ENCODE measurements around the gene GGT1.

Gene GGT1

DNA sequence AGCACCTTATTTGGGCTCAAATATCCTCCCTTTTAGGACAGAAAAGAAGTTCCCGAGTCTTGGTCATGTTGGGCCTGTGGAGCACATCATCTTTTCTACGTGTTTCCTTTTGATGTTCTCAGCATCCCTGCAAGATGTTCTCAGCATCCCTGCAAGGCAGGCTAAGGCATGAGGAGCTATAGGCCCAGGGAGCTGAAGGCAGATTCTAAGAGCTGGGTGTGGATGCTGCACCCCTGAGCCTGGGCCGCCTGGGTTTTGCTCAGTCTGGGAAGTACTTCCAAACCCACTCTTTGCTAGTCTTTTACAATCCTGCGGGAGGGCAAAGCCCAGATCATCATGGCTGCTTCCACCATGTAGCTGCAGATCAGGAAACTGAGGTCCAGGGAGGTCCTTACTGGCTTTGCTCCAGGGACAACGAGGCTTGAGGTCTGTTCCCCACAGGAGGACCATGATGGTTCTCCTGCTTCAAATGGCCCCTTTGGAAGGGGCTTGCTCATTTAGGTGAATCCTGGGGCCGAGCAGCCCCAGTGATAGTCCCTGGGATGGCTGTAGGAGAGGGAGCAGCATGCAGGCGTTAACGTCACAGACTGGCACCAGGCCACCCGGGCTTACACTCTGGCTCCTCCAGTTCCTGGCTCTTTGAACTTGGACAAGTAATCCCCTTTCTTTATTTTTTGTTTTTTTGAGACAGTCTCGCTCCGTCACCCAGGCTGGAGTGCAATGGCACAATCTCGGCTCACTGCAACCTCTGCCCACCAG lies 20.8 kb upstream of the GGT1 start:
- Histone ChIP-seq H3K9ac (ENCODE audit: low read depth, low read length, poor library complexity, severe bottlenecking) (no peak overlapping the region), H4K20me1 (ENCODE audit: insufficient read depth, low read length, poor library complexity, severe bottlenecking) (no peaks in the 10 kb centered on the region), H3K27me3 (ENCODE audit: insufficient read depth, low read length, poor library complexity, severe bottlenecking) (no peaks in the 10 kb centered on the region), H3K4me3 (ENCODE audit: low read length, poor library complexity, severe bottlenecking) (no peak overlapping the region), H3K79me2 (ENCODE audit: insufficient read depth, low read length) (no peaks in the 10 kb centered on the region), H3K4me2 (ENCODE audit: low read depth, low read length, poor library complexity, severe bottlenecking) (no peak overlapping the region), H3K36me3 (ENCODE audit: insufficient read depth, low read length) (no peaks in the 10 kb centered on the region; the same call in 1 of the 2 replicates), H3K4me1 (ENCODE audit: insufficient read depth, low read length, poor library complexity, severe bottlenecking) (no peaks in the 10 kb centered on the region), H2AFZ (ENCODE audit: low read length) (no peak overlapping the region), H3F3A (ENCODE audit: low read depth) (no peaks in the 10 kb centered on the region), H3K9me3 (ENCODE audit: insufficient read depth, low read depth, low read length) (no peaks in the 10 kb centered on the region), H3K9me2 (replicated peaks; ENCODE audit: low read depth, low read length) (no peaks in the 10 kb centered on the region)
- no peak for TF ChIP-seq EZH2phosphoT487 (IDR thresholded peaks at IDR 0.05; ENCODE audit: borderline replicate concordance)
- TF ChIP-seq, protein P1, sequence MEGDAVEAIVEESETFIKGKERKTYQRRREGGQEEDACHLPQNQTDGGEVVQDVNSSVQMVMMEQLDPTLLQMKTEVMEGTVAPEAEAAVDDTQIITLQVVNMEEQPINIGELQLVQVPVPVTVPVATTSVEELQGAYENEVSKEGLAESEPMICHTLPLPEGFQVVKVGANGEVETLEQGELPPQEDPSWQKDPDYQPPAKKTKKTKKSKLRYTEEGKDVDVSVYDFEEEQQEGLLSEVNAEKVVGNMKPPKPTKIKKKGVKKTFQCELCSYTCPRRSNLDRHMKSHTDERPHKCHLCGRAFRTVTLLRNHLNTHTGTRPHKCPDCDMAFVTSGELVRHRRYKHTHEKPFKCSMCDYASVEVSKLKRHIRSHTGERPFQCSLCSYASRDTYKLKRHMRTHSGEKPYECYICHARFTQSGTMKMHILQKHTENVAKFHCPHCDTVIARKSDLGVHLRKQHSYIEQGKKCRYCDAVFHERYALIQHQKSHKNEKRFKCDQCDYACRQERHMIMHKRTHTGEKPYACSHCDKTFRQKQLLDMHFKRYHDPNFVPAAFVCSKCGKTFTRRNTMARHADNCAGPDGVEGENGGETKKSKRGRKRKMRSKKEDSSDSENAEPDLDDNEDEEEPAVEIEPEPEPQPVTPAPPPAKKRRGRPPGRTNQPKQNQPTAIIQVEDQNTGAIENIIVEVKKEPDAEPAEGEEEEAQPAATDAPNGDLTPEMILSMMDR (conservative IDR thresholded peaks at IDR 0.05; ENCODE audit: low read length), result no peak

DNA sequence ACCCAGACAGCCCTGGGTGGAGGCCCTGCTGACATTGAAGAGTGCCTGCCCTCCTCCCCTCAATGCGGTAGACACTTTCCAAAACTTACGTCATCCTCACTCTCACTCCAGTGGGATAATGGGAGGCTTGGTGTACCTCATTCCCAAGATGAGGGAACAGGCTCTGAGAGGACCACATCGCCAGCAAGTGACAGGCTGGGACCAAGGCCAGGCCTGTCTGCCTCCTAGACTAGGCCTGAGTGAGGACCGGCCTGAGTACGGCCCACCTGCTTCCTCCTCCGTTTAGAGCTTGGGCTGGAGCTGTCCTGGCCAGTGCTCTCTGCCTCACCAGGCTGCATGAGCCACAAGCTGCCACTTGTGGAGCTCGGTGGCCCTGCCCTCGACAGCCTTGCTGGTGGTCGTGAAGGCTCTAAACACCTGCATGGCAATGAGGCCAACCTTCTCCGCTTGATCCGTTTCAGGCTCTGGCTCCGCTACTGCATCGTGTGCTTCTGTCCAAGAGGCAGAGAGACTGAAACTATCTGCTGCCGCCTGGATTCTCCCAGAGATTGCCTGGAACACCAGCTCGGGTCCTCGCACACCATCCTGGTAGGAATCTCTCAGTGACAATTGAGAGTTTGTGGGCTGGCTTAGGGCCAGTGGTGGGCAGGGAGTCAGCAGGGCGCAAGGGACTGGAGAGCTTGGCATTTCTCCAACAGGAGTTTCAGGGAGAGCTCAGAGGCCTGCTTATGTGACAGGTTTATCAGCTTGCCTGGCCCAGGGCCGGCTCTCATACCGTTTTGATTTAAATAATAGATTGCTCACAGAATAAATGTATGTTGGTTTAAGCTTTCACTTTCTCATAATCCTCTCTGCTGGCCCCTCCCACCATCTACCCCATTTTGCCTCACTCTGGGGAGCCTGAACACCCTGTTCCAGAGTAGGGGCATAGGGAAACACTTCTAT lies 19.5 kb upstream of the GGT1 start:
- H3K9ac ChIP-seq (ENCODE audit: low read depth, low read length, poor library complexity, severe bottlenecking), result no peak overlapping the region
- TF ChIP-seq, protein P1 (conservative IDR thresholded peaks at IDR 0.05; ENCODE audit: low read length), result no peak
- no peak for TF ChIP-seq EZH2phosphoT487 (IDR thresholded peaks at IDR 0.05; ENCODE audit: borderline replicate concordance)
- no peaks in the 10 kb centered on the region for H3K79me2 ChIP-seq (ENCODE audit: insufficient read depth, low read length)
- no peaks in the 10 kb centered on the region for H3K36me3 ChIP-seq (ENCODE audit: insufficient read depth, low read length)
- H3K9me2 ChIP-seq (replicated peaks; ENCODE audit: low read depth, low read length), result no peaks in the 10 kb centered on the region
- no peaks in the 10 kb centered on the region for H3K4me1 ChIP-seq (ENCODE audit: insufficient read depth, low read length, poor library complexity, severe bottlenecking)
- no peak overlapping the region for H3K4me2 ChIP-seq (ENCODE audit: low read depth, low read length, poor library complexity, severe bottlenecking)
- no peak overlapping the region for H2AFZ ChIP-seq (ENCODE audit: low read length)
- H3K27me3 ChIP-seq (ENCODE audit: insufficient read depth, low read length, poor library complexity, severe bottlenecking), result no peaks in the 10 kb centered on the region
- no peaks in the 10 kb centered on the region for H4K20me1 ChIP-seq (ENCODE audit: insufficient read depth, low read length, poor library complexity, severe bottlenecking)
- no peak overlapping the region for H3K4me3 ChIP-seq (ENCODE audit: low read length, poor library complexity, severe bottlenecking)
- no peaks in the 10 kb centered on the region for H3K9me3 ChIP-seq (ENCODE audit: insufficient read depth, low read depth, low read length)
- no peaks in the 10 kb centered on the region for H3F3A ChIP-seq (ENCODE audit: low read depth)

DNA sequence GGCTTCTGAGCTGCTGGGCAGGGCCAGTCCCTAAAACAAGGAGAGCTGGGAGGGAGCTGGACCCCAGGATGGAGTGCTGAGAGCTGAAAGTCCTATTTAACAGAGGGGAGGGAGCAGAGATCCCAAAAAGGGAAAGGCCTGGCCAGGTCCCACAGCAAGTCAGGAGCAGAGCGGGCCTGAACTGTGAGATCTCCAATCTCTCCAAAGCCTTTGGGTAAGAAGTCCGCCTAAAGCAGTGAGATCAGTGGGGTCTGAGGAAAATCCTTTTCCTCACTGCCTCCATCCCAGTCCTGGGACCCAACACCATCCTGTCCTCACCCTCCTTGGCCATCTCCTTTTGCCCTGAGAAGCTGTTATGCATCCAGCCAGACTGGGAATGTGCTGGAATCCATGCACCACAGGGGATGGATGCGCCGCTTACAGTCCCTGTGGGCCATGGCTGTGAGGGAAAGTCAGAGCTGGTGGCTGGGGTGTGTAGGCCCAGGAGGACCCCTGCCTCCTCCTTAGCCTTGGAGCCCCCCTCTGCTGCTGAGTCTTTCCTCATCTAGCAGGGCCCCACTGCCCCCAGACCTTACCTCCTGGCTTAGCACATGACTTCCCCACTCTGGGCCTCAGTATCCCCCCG lies 18.7 kb upstream of the GGT1 start:
- Histone ChIP-seq H4K20me1 (ENCODE audit: insufficient read depth, low read length, poor library complexity, severe bottlenecking) (no peaks in the 10 kb centered on the region), H3K9me2 (replicated peaks; ENCODE audit: low read depth, low read length) (no peaks in the 10 kb centered on the region), H3K9ac (ENCODE audit: low read depth, low read length, poor library complexity, severe bottlenecking) (no peak overlapping the region), H3K4me2 (ENCODE audit: low read depth, low read length, poor library complexity, severe bottlenecking) (no peak overlapping the region), H3K27me3 (ENCODE audit: insufficient read depth, low read length, poor library complexity, severe bottlenecking) (no peaks in the 10 kb centered on the region), H3F3A (ENCODE audit: low read depth) (no peaks in the 10 kb centered on the region), H3K4me1 (ENCODE audit: insufficient read depth, low read length, poor library complexity, severe bottlenecking) (no peaks in the 10 kb centered on the region), H3K9me3 (ENCODE audit: insufficient read depth, low read depth, low read length) (no peaks in the 10 kb centered on the region), H3K79me2 (ENCODE audit: insufficient read depth, low read length) (no peaks in the 10 kb centered on the region), H3K36me3 (ENCODE audit: insufficient read depth, low read length) (no peaks in the 10 kb centered on the region), H3K4me3 (ENCODE audit: low read length, poor library complexity, severe bottlenecking) (no peak overlapping the region), H2AFZ (ENCODE audit: low read length) (no peak overlapping the region)
- TF ChIP-seq, protein P1 (conservative IDR thresholded peaks at IDR 0.05; ENCODE audit: low read length), result no peak
- no peak for TF ChIP-seq EZH2phosphoT487 (IDR thresholded peaks at IDR 0.05; ENCODE audit: borderline replicate concordance)
